Peyer's patch (tissue), 4 donors: ENCODE measurements around the gene RAE1. TPM values are rescaled to one million over a fixed set of nuclear protein-coding genes. Genes with fewer than 3 reads are reported as not detected.
A peak's percentile ranks its signal among the peaks of the same experiment; 100 is the strongest.

Experiments used
- DNase-seq, 3 donors: peaks; one replicate each; pipeline ENCODE4 v3.0.0-alpha.2; 2017 to 2019
- H3K27ac ChIP-seq, 4 donors: fragments of 200-600 bp; sonication (generic); one replicate each; pipeline ENCODE4 v1.5.1; 2016 to 2019
- H3K27me3 ChIP-seq, 2 donors: fragments of 200-600 bp; sonication (generic); one replicate each; pipeline ENCODE4 v1.5.1; 2019
- H3K36me3 ChIP-seq, 3 donors: fragments of 200-600 bp; sonication (generic); one replicate each; pipeline ENCODE4 v1.5.1; 2016 to 2019
- H3K4me1 ChIP-seq, 4 donors: fragments of 200-600 bp; sonication (generic); one replicate each; pipeline ENCODE4 v1.5.1; 2016 to 2019
- H3K4me3 ChIP-seq, 4 donors: fragments of 200-600 bp; sonication (generic); 1 replicate in 3 of 4; 2 replicates in 1 of 4; pipeline ENCODE4 v1.5.1; 2016 to 2019; ENCODE audit warnings: mild to moderate bottlenecking in 1 of 4
- H3K9me3 ChIP-seq, 4 donors: fragments of 200-600 bp; sonication (generic); one replicate each; pipeline ENCODE4 v1.5.1; 2016 to 2019; ENCODE audit warnings: mild to moderate bottlenecking in 1 of 4
- POLR2A ChIP-seq, 2 donors: fragments of 450-650 bp; IDR thresholded peaks; one replicate each; pipeline ENCODE4 v1.5.1; 2017; ENCODE audit warnings: antibody characterized with exemption in 2 of 2, mild to moderate bottlenecking in 2 of 2, moderate library complexity in 2 of 2
- total RNA-seq, 4 donors: library from RNA; depleted of rRNA; stranded (reverse); fragments of >200 nt; gene quantifications; one replicate each; pipeline ENCODE4 v1.1.0, GENCODE V29; 2016
- TF ChIP-seq, protein P1 (sequence below), 6 experiments: fragments of 450-650 bp in 4 of 6; fragments of 200-600 bp in 2 of 6; sonication (generic) in 1 of 6; IDR thresholded peaks; one replicate each; pipeline ENCODE4 v1.5.1; 2017 to 2019; ENCODE audit warnings: antibody characterized with exemption in 6 of 6, mild to moderate bottlenecking in 3 of 6, moderate library complexity in 1 of 6

The RAE1 gene
- total RNA-seq, 4 donors from 2014 or later, result 21.5 to 38.9 (median 33.3) TPM

DNA sequence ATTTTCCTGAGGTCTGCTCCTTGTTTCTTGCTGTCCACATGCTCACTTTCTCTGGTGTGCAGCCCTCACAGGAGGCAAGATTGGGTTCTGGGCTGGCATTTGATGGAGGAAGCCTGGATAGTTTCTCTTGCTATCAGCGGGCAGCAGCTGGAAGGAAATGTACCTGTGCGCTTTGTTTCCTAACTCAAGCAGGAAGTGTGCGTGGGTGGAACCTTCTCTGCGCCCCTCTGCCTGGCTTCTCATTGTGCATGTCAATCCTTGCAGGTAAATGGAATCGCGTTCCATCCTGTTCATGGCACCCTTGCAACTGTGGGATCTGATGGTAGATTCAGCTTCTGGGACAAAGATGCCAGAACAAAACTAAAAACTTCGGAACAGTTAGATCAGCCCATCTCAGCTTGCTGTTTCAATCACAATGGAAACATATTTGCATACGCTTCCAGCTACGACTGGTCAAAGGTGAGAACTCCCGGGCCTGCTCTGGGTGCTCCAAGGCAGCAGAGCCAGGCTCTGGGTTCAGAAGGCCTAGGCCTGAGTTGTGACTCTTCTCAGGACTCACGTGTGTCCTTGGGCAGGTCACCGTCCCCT is 23.4 kb downstream of the RAE1 start:
- DNase-seq, result no peak
- Histone ChIP-seq H3K27ac (peak overlapping the region in 2 of 4 donors; percentile 13 to 21), H3K36me3 (peaks cover 0 to 90% (median 2%) of the 10 kb centered on the region in 3 donors), H3K9me3 (no peaks in the 10 kb centered on the region), H3K4me3 (no peak overlapping the region), H3K4me1 (no peaks in the 10 kb centered on the region), H3K27me3 (no peaks in the 10 kb centered on the region)
- TF ChIP-seq, protein P1, sequence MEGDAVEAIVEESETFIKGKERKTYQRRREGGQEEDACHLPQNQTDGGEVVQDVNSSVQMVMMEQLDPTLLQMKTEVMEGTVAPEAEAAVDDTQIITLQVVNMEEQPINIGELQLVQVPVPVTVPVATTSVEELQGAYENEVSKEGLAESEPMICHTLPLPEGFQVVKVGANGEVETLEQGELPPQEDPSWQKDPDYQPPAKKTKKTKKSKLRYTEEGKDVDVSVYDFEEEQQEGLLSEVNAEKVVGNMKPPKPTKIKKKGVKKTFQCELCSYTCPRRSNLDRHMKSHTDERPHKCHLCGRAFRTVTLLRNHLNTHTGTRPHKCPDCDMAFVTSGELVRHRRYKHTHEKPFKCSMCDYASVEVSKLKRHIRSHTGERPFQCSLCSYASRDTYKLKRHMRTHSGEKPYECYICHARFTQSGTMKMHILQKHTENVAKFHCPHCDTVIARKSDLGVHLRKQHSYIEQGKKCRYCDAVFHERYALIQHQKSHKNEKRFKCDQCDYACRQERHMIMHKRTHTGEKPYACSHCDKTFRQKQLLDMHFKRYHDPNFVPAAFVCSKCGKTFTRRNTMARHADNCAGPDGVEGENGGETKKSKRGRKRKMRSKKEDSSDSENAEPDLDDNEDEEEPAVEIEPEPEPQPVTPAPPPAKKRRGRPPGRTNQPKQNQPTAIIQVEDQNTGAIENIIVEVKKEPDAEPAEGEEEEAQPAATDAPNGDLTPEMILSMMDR (IDR thresholded peaks at IDR 0.05), result no peak
- TF ChIP-seq POLR2A (IDR thresholded peaks at IDR 0.05), result no peak

DNA sequence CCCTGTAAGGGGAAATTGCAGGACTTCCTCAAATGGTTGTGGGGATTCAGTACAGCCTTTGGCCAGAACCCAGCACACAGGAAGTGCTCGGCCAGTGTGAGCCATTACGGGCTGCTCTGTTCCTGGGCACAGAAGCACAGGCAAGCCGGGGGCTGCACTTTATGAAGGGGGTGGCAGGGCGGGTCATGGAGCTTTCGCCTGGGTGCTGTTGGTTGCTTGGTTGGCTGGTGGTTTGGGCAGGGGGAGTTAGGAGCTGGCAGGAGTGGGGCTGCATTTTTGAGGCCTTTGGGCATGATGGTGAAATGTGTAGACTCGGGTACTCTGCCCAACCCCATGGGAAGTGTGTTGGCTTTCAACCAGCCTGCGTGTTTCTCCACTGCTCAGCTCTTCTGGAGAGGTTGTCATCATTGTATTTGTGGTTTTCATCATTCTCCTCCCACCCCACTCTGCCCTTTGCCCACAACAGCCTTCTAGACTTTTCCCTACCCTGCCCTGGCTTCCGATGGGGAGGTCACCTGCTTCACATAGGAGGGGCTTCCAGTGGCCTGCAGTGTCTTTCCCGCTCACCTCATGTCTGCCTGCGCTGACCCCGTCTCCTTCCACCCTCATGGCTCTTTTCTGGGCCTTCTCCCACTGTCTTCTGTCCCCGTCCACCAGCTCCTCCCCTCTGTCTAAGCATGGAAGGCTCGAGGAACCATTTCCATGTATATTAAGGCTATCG is 24.0 kb downstream of the RAE1 start:
- Histone ChIP-seq H3K4me1 (no peaks in the 10 kb centered on the region), H3K27ac (peak overlapping the region in 2 of 4 donors; percentile 13 to 21), H3K27me3 (no peaks in the 10 kb centered on the region), H3K4me3 (peak overlapping the region in 1 of 4 donors; percentile 4), H3K36me3 (peaks cover 0 to 86% (median 2%) of the 10 kb centered on the region in 3 donors), H3K9me3 (no peaks in the 10 kb centered on the region)
- TF ChIP-seq, protein P1 (IDR thresholded peaks at IDR 0.05), result no peak
- TF ChIP-seq POLR2A (IDR thresholded peaks at IDR 0.05), result no peak
- peak in 1 of 3 donors; percentile 58 for DNase-seq

- H3K27ac ChIP-seq, result no peak overlapping the region
- peak overlapping the region in 1 of 4 donors; percentile 4 for H3K4me3 ChIP-seq
- TF ChIP-seq POLR2A (IDR thresholded peaks at IDR 0.05), result no peak
- TF ChIP-seq, protein P1 (IDR thresholded peaks at IDR 0.05), result no peak
- no peaks in the 10 kb centered on the region for H3K4me1 ChIP-seq
- no peaks in the 10 kb centered on the region for H3K9me3 ChIP-seq
- no peaks in the 10 kb centered on the region for H3K27me3 ChIP-seq
- DNase-seq, result no peak
- peaks cover 0 to 84% (median 2%) of the 10 kb centered on the region in 3 donors for H3K36me3 ChIP-seq
These were observed 24.7 kb downstream of the RAE1 start for GRCh38 chr20:57375652-57376230.

DNA sequence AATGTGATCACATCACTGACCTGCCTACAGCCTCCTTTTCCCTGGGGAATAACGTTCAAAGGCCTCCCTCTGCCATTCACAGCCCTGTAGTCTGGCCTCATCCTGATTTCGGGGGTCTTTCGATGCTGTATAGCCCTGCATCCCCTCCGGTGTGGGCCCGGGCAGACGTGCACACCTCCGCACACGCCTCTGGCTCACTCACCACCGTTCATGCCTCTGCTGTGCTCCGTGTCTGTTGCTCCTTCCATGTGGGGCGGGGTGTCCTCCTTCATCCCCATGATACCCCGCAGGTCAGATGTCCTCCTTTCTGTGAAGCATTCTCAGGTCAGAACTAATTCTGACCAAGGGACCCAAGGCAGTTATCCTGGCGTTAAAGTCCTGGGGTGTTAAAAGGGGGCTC is 26.3 kb downstream of the RAE1 start:
- TF ChIP-seq, protein P1 (IDR thresholded peaks at IDR 0.05), result no peak
- no peak for TF ChIP-seq POLR2A (IDR thresholded peaks at IDR 0.05)
- H3K27me3 ChIP-seq, result no peaks in the 10 kb centered on the region
- no peak for DNase-seq
- no peak overlapping the region for H3K4me3 ChIP-seq
- H3K9me3 ChIP-seq, result no peaks in the 10 kb centered on the region
- peaks cover 0 to 68% (median 0%) of the 10 kb centered on the region in 3 donors for H3K36me3 ChIP-seq
- no peak overlapping the region for H3K27ac ChIP-seq
- no peaks in the 10 kb centered on the region for H3K4me1 ChIP-seq

- peaks cover 0 to 61% (median 0%) of the 10 kb centered on the region in 3 donors for H3K36me3 ChIP-seq
These were observed 27.1 kb downstream of the RAE1 start for GRCh38 chr20:57378107-57378506.

More at GRCh38 chr20:57378107-57378506, 27.1 kb downstream of the RAE1 start:
- TF ChIP-seq, protein P1 (IDR thresholded peaks at IDR 0.05), result no peak
- no peak for TF ChIP-seq POLR2A (IDR thresholded peaks at IDR 0.05)
- H3K9me3 ChIP-seq, result no peaks in the 10 kb centered on the region
- H3K27ac ChIP-seq, result no peak overlapping the region
- H3K4me1 ChIP-seq, result no peaks in the 10 kb centered on the region
- H3K27me3 ChIP-seq, result no peaks in the 10 kb centered on the region
- H3K4me3 ChIP-seq, result no peak overlapping the region
- DNase-seq, result no peak
